Measurements from ENCODE around the gene ODC1.

DNA sequence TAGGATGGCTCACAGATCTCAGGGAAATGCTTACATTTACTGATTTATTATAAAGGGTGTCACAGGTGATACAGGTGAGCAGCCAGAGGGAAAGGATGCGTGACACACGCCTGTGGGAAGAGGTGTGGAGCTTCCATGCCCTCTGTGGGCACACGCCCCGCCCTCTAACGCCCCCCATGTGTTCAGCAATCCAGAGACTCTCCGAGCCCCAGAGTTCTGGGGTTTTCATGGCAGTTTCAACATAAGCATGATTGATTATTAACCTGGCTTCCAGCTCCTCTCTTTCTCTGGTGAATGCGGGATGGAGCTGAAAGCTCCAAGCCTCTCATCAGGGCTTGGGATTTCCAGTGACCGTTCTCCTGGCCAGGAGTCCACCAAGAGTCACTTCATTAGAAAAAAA is 34.3 kb upstream of the ODC1 start:
- TF ChIP-seq, protein P1, sequence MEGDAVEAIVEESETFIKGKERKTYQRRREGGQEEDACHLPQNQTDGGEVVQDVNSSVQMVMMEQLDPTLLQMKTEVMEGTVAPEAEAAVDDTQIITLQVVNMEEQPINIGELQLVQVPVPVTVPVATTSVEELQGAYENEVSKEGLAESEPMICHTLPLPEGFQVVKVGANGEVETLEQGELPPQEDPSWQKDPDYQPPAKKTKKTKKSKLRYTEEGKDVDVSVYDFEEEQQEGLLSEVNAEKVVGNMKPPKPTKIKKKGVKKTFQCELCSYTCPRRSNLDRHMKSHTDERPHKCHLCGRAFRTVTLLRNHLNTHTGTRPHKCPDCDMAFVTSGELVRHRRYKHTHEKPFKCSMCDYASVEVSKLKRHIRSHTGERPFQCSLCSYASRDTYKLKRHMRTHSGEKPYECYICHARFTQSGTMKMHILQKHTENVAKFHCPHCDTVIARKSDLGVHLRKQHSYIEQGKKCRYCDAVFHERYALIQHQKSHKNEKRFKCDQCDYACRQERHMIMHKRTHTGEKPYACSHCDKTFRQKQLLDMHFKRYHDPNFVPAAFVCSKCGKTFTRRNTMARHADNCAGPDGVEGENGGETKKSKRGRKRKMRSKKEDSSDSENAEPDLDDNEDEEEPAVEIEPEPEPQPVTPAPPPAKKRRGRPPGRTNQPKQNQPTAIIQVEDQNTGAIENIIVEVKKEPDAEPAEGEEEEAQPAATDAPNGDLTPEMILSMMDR (conservative IDR thresholded peaks at IDR 0.05): no peak
- no peak for TF ChIP-seq ZFX (IDR thresholded peaks at IDR 0.05)

Measured in C4-2B (cell line).